Endodermal cell (in vitro differentiated cells): Measurements from ENCODE around the gene EXOG. TPM values are rescaled to one million over a fixed set of nuclear protein-coding genes. Genes with fewer than 3 reads are reported as not detected.

Experiments
- DNase-seq: peaks from one replicate; pipeline ENCODE4 v3.0.0-alpha.2; 2017
- H3K27ac ChIP-seq: 2 replicates; pipeline ENCODE4 v1.5.1; 2013; ENCODE audit warnings: mild to moderate bottlenecking, low read depth, low read length, moderate library complexity
- H3K27me3 ChIP-seq: 2 replicates; pipeline ENCODE4 v1.6.1; 2013; ENCODE audit warnings: mild to moderate bottlenecking, low read length, moderate library complexity; ENCODE audit not compliant: insufficient read depth, control insufficient read depth, poor library complexity, severe bottlenecking
- H3K36me3 ChIP-seq: 2 replicates; pipeline ENCODE4 v1.7.0; 2013; ENCODE audit warnings: mild to moderate bottlenecking, low read length, moderate library complexity; ENCODE audit not compliant: control insufficient read depth, insufficient read depth
- H3K4me1 ChIP-seq: one replicate; pipeline ENCODE4 v1.7.0; 2013; ENCODE audit warnings: low read length; ENCODE audit not compliant: control insufficient read depth, insufficient read depth
- H3K4me3 ChIP-seq: 2 replicates; pipeline ENCODE4 v1.5.1; 2013; ENCODE audit warnings: mild to moderate bottlenecking, low read length, moderate library complexity
- H3K9ac ChIP-seq: 2 replicates; pipeline ENCODE4 v1.6.1; 2013; ENCODE audit warnings: mild to moderate bottlenecking, low read length, moderate library complexity; ENCODE audit not compliant: poor library complexity, severe bottlenecking; ENCODE audit errors: extremely low read depth
- H3K9me3 ChIP-seq: 2 replicates; pipeline ENCODE4 v1.6.1; 2013; ENCODE audit warnings: mild to moderate bottlenecking, low read length, moderate library complexity; ENCODE audit not compliant: control insufficient read depth
- H3K27ac Mint-ChIP-seq: 2 replicates; pipeline ENCODE4 v1.8.0; 2020; ENCODE audit warnings: mixed read lengths
- H3K27me3 Mint-ChIP-seq: 2 replicates; pipeline ENCODE4 v1.8.0; 2021; ENCODE audit warnings: mild to moderate bottlenecking, mixed read lengths; ENCODE audit not compliant: insufficient read depth
- H3K36me3 Mint-ChIP-seq: 2 replicates; pipeline ENCODE4 v1.8.0; 2020; ENCODE audit warnings: low read depth, mixed read lengths
- H3K4me1 Mint-ChIP-seq: 2 replicates; pipeline ENCODE4 v1.8.0; 2020; ENCODE audit warnings: mixed read lengths
- H3K4me3 Mint-ChIP-seq: 2 replicates; pipeline ENCODE4 v1.8.0; 2020; ENCODE audit warnings: mild to moderate bottlenecking, moderate library complexity, mixed read lengths
- H3K9me3 Mint-ChIP-seq: 2 replicates; pipeline ENCODE4 v1.8.0; 2020; ENCODE audit warnings: mild to moderate bottlenecking, mixed read lengths
- WGBS, 2 experiments: methylation state at CpG; one replicate each; pipeline versions ENCODE4 v1.1.5 to v1.1.7; 2013; ENCODE audit warnings: missing lambda C conversion rate in 2 of 2, mixed read lengths in 1 of 2; ENCODE audit not compliant: insufficient coverage in 1 of 2, insufficient read length in 1 of 2; 5-methylcytosine and 5-hydroxymethylcytosine counted together
- total RNA-seq, 2 donors: library from RNA; stranded (reverse); fragmentation: NEBNext Ultra II Directional in 1 of 2; extraction: Animal tissue kit (Norgen Biotek cat#: 25700) in 1 of 2; gene quantifications; 2 replicates in 1 of 2; 3 replicates in 1 of 2; pipeline ENCODE4 v1.2.1, GENCODE V29; 2021
- TF ChIP-seq, protein P1 (sequence below): fragments of 200-600 bp; sonication (generic); conservative IDR thresholded peaks from 2 replicates; pipeline ENCODE4 v1.5.0; 2021; ENCODE audit warnings: antibody characterized with exemption, mild to moderate bottlenecking

The EXOG gene
- total RNA-seq, 2 donors from 2014 or later = 11.9 to 13.8 TPM

DNA sequence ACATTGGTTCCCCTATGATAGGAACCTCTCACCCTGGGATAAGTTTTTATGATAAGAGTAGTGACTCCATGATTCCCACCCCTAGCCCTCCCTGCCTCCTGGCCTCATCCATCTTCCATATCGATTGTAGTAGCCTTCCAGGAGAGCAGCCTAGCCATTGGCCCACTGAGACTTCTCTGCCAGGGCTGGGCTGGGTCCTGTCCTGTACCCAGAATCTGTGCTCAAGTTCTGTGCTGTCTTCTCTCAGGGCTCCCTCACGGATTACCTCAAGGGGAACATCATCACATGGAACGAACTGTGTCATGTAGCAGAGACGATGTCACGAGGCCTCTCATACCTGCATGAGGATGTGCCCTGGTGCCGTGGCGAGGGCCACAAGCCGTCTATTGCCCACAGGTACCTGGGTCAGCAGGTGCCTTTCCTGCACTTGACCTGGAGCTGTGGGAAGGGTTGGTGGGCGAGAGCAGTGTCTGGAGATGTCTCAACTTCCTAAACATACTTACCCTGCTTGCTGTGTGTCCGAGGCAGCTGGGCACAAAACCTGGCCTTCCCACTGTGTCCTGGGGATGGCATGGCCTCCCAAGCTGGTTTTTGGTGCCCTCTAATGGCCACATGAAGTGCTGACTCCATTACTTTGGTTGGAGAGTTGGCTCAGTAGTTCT is 16.6 kb upstream of the EXOG start:
- no peaks in the 10 kb centered on the region for H3K27me3 Mint-ChIP-seq
- peaks cover 54% of the 10 kb centered on the region for H3K36me3 Mint-ChIP-seq
- no peaks in the 10 kb centered on the region for H3K9me3 Mint-ChIP-seq
- H3K4me1 Mint-ChIP-seq = peaks cover 10% of the 10 kb centered on the region
- no peak overlapping the region for H3K27ac Mint-ChIP-seq
- TF ChIP-seq, protein P1, sequence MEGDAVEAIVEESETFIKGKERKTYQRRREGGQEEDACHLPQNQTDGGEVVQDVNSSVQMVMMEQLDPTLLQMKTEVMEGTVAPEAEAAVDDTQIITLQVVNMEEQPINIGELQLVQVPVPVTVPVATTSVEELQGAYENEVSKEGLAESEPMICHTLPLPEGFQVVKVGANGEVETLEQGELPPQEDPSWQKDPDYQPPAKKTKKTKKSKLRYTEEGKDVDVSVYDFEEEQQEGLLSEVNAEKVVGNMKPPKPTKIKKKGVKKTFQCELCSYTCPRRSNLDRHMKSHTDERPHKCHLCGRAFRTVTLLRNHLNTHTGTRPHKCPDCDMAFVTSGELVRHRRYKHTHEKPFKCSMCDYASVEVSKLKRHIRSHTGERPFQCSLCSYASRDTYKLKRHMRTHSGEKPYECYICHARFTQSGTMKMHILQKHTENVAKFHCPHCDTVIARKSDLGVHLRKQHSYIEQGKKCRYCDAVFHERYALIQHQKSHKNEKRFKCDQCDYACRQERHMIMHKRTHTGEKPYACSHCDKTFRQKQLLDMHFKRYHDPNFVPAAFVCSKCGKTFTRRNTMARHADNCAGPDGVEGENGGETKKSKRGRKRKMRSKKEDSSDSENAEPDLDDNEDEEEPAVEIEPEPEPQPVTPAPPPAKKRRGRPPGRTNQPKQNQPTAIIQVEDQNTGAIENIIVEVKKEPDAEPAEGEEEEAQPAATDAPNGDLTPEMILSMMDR = peak; percentile 91
- H3K9ac ChIP-seq = no peak overlapping the region
- no peak overlapping the region for H3K4me3 ChIP-seq
- H3K27me3 ChIP-seq = no peaks in the 10 kb centered on the region
- H3K36me3 ChIP-seq = peaks cover 60% of the 10 kb centered on the region
- WGBS, 2 experiments = 89 to 90% methylated on average over 10 of the region's 10 CpGs
- no peaks in the 10 kb centered on the region for H3K9me3 ChIP-seq
- no peak overlapping the region for H3K4me3 Mint-ChIP-seq
- DNase-seq = peak; percentile 83
- H3K4me1 ChIP-seq = no peaks in the 10 kb centered on the region
- H3K27ac ChIP-seq = no peak overlapping the region

DNA sequence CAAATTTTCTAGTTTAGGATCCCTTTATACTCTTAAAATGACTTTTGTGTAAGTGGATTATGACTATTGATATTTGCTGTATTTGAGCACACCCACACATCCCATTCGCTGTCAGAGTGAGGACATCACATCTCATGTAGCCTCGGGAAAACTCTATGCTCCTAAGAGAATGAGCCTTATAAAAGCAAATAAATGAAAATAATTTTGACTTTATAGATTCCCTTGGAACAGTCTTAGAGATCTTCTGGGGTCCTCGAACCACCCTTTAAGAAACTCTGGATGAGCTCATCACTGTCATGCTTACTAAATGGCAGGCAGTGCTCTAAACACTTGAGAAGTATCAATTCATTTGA is 16.1 kb upstream of the EXOG start:
- H3K36me3 Mint-ChIP-seq = peaks cover 60% of the 10 kb centered on the region
- Histone ChIP-seq H3K9ac (no peak overlapping the region), H3K4me3 (no peak overlapping the region), H3K36me3 (peaks cover 65% of the 10 kb centered on the region), H3K27me3 (no peaks in the 10 kb centered on the region), H3K27ac (no peak overlapping the region), H3K4me1 (no peaks in the 10 kb centered on the region), H3K9me3 (no peaks in the 10 kb centered on the region)
- H3K4me3 Mint-ChIP-seq = no peak overlapping the region
- TF ChIP-seq, protein P1 = peak; percentile 3
- no peaks in the 10 kb centered on the region for H3K9me3 Mint-ChIP-seq
- WGBS, 2 experiments = 85 to 90% methylated on average over 2 of the region's 3 CpGs
- no peak for DNase-seq
- H3K27me3 Mint-ChIP-seq = no peaks in the 10 kb centered on the region
- no peak overlapping the region for H3K27ac Mint-ChIP-seq
- H3K4me1 Mint-ChIP-seq = peaks cover 10% of the 10 kb centered on the region

DNA sequence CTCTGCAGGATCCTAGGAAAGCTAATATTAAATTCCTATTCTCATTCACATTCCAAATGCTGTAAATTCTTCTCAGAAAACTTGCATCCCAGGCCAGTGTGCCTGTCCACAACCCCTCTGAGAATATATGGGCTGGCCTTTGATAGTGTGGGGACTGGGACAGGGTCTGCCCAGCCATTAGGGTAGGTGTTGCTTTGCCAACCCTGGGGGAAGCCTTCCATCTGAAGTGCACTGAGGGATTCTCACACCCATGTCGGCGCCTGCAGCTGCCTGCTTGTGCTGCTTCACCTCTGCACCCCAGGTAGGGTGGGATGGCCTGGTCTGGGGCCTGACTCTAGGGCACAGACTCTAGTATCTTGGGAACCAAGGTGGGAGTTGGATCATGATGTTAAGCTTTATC is 15.2 kb upstream of the EXOG start:
- H3K27me3 ChIP-seq = no peaks in the 10 kb centered on the region
- WGBS, 2 experiments = 90 to 94% methylated on average over 2 of the region's 2 CpGs
- Mint-ChIP-seq H3K4me1 (peaks cover 6% of the 10 kb centered on the region), H3K36me3 (peaks cover 65% of the 10 kb centered on the region), H3K27ac (peak overlapping the region; percentile 59), H3K27me3 (no peaks in the 10 kb centered on the region), H3K4me3 (no peak overlapping the region), H3K9me3 (no peaks in the 10 kb centered on the region)
- no peak for DNase-seq
- H3K9me3 ChIP-seq = no peaks in the 10 kb centered on the region
- H3K27ac ChIP-seq = no peak overlapping the region
- H3K4me3 ChIP-seq = no peak overlapping the region
- TF ChIP-seq, protein P1 = no peak
- H3K36me3 ChIP-seq = peaks cover 70% of the 10 kb centered on the region
- no peak overlapping the region for H3K9ac ChIP-seq
- H3K4me1 ChIP-seq = no peaks in the 10 kb centered on the region
